Thoracic aorta (tissue), 2 donors: ENCODE data around the gene PCNX2. TPM values are rescaled to one million over a fixed set of nuclear protein-coding genes. Genes with fewer than 3 reads are reported as not detected.

Experiments used
- ATAC-seq: fragments of 150-250 bp; one replicate; pipeline ENCODE4 v1.8.0; 2017; ENCODE audit warnings: low read depth; ENCODE audit not compliant: insufficient number of reproducible peaks, low FRiP score
- DNase-seq: peaks from one replicate; pipeline ENCODE4 v3.0.0-alpha.2; 2020; ENCODE audit warnings: low spot score
- H3K27ac ChIP-seq, 2 donors: fragments of 200-600 bp; sonication (generic); 1 replicate in 1 of 2; 2 replicates in 1 of 2; pipeline ENCODE4 v1.5.1; 2016; ENCODE audit warnings: mild to moderate bottlenecking in 2 of 2, moderate library complexity in 2 of 2
- H3K27me3 ChIP-seq: fragments of 200-600 bp; sonication (generic); replicated peaks from 2 replicates; pipeline ENCODE4 v1.6.0; 2016; ENCODE audit warnings: mild to moderate bottlenecking; ENCODE audit not compliant: insufficient read depth
- H3K36me3 ChIP-seq: fragments of 200-600 bp; sonication (generic); one replicate; pipeline ENCODE4 v1.5.1; 2016
- H3K4me1 ChIP-seq, 2 donors: fragments of 200-600 bp; sonication (generic); 1 replicate in 1 of 2; 2 replicates in 1 of 2; pipeline versions ENCODE4 v1.5.1 to v1.6.0; 2016; ENCODE audit warnings: low read depth in 2 of 2, mild to moderate bottlenecking in 1 of 2; ENCODE audit not compliant: control insufficient read depth in 1 of 2
- H3K4me3 ChIP-seq: fragments of 200-600 bp; sonication (generic); 2 replicates; pipeline ENCODE4 v1.5.1; 2016; ENCODE audit warnings: mild to moderate bottlenecking
- H3K9me3 ChIP-seq: fragments of 200-600 bp; sonication (generic); 2 replicates; pipeline ENCODE4 v1.5.1; 2016
- CTCF ChIP-seq: fragments of 200-600 bp; sonication (generic); IDR thresholded peaks from one replicate; pipeline ENCODE4 v1.5.1; 2019; ENCODE audit warnings: antibody characterized with exemption
- total RNA-seq, 2 donors: library from RNA; depleted of rRNA; stranded (reverse); fragments of >200 nt; gene quantifications; one replicate each; pipeline versions ENCODE4 v1.1.0 to v1.2.3, GENCODE V29; 2016

PCNX2 gene
- total RNA-seq, 2 donors from 2014 or later = 13.6 to 14.8 TPM

DNA sequence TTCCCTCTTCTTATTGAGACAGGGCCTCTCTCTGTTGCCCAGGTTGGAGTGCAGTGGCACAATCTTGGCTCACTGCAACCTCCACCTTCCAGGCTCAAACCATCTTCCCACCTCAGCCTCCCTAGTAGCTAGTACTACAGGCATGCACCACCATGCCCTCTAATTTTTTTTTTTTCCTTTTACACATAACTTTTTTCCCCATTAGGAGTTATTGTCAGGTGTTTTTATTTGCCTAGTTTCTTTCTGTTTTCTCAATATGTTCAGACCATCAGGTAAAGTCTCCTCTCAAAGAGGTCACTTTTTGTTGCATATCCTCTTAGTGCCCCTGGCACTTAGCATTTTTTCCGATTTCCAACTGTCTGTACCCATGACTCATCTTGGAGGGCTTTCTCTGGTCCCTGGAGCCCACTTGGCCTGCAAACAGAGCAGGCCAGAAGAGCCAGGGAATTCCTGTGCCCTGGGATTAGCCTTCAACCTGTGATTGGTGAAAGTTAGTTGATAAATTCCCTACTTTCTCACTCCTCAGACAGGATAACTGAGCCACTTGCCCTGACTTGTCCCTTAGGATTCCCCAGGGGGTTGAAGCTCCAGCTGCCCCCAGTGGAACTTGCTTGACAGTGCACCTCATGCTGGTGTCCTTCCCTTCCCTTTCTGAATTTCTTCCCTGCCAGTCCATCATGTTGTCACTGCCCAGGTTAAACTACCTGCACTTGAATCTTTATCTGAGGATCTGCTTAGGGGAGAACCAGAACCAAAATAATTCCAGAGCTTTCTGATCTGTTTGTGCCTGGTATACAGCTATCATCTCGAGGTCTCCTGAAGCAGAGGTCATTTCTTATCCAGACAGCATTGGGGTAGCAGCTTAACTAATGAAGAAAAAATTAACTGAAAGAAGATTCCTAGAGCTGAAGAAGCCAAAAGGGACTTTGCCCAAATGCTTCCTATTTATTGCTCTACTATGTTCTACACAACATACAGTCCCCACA, 342.7 kb downstream of the PCNX2 start:
- no peaks in the 10 kb centered on the region for H3K9me3 ChIP-seq
- peaks cover 5% of the 10 kb centered on the region for H3K36me3 ChIP-seq
- peaks cover 6 to 27% of the 10 kb centered on the region in 2 donors for H3K4me1 ChIP-seq
- no peaks in the 10 kb centered on the region for H3K27me3 ChIP-seq
- ATAC-seq (no peak), DNase-seq (no peak)
- no peak overlapping the region for H3K27ac ChIP-seq
- TF ChIP-seq CTCF = peak; percentile 40
- no peak overlapping the region for H3K4me3 ChIP-seq

DNA sequence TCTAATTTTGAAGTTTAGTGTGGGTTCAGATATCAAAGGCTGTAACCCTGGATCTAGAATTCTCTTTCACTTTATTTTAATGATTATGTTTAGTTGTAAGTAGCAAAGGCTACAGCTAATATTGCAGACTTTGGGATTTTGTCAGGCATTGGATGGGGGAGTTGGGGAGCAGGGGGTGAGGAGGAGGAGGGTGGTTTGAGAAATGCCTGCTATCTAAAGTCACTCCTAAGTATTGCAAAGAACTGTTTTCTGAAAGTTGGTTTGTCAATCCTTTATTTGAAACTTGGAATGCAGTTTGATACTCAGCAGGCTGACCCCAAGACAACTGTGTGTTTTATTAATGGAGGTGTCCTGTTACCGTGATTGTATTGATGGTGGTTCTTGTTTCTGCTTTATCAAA, 343.9 kb downstream of the PCNX2 start:
- Histone ChIP-seq H3K36me3 (no peaks in the 10 kb centered on the region), H3K27me3 (no peaks in the 10 kb centered on the region), H3K4me1 (peaks cover 6 to 27% of the 10 kb centered on the region in 2 donors), H3K27ac (no peak overlapping the region), H3K4me3 (peak overlapping the region; percentile 95), H3K9me3 (no peaks in the 10 kb centered on the region)
- TF ChIP-seq CTCF = no peak
- DNase-seq (no peak), ATAC-seq (no peak)

- TF ChIP-seq CTCF = no peak
- no peak overlapping the region for H3K27ac ChIP-seq
- no peak for ATAC-seq
Measured at GRCh38 chr1:232951180-232951579, 344.3 kb downstream of the PCNX2 start.

GRCh38 chr1:232950197-232951176, 345.0 kb downstream of the PCNX2 start, which contains the start of gene NTPCR:
TSS of gene NTPCR (plus strand) at chr1:232950611. CDS start at chr1:232950711, 100 bp downstream.
- Histone ChIP-seq H3K4me3 (peak within 1 kb of the TSS; percentile 95), H3K36me3 (no peaks in the 10 kb centered on the region), H3K9me3 (no peaks in the 10 kb centered on the region), H3K27me3 (no peaks in the 10 kb centered on the region), H3K4me1 (peaks cover 6 to 27% of the 10 kb centered on the region in 2 donors), H3K27ac (peak within 1 kb of the TSS; percentile 69 to 78)
- DNase-seq = peak; percentile 70
- ATAC-seq = peak; percentile 76
- no peak for TF ChIP-seq CTCF

More at GRCh38 chr1:232951180-232951579, 344.3 kb downstream of the PCNX2 start:
- peak overlapping the region; percentile 95 for H3K4me3 ChIP-seq
- DNase-seq = no peak
- no peaks in the 10 kb centered on the region for H3K36me3 ChIP-seq
- H3K27me3 ChIP-seq = no peaks in the 10 kb centered on the region
- peaks cover 6 to 27% of the 10 kb centered on the region in 2 donors for H3K4me1 ChIP-seq
- no peaks in the 10 kb centered on the region for H3K9me3 ChIP-seq
